ENCODE measurements around the gene ZEB1.
A peak's percentile ranks its signal among the peaks of the same experiment; 100 is the strongest.
"Not testable (repeated sequence)": the region's sequence is repeated elsewhere in the genome, so short reads cannot be mapped to it uniquely, and the experiment has no call there.

ZEB1 gene

GRCh38 chr10:31319602-31320549, 860 bp downstream of the ZEB1 start:
- peak; percentile 45 for DNase-seq

- peak; percentile 20 for DNase-seq
Observed at GRCh38 chr10:31320550-31321211, 1.7 kb downstream of the ZEB1 start.

DNA sequence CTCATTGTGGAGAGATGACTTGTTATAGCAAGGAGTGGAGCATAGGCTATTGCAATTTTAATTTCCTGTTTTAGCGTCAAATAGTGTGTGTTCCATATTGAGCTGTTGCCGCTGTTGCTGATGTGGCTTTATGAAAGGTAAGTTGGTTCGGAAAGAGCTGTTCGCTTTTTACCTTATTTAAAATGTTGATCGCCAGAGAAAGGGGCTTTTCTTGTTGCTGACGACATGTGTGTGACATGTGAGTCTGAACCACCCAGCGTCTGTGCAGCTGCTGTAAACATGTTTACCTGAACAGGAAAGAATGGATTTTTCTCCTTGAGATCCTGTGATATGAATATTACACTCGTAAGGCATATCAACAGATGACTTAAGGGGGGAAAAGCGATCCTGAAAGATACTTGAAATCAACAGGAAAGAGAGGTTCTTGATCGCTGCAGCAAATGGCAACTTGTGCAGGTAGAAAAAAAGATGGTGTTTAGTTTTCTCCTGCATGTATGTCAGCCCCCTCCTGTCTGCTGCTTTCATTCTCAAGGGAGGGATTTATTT, 2.5 kb downstream of the ZEB1 start:
- DNase-seq: peak; percentile 24

- DNase-seq: no peak
Observed at GRCh38 chr10:31322647-31323046, 3.6 kb downstream of the ZEB1 start.

DNA sequence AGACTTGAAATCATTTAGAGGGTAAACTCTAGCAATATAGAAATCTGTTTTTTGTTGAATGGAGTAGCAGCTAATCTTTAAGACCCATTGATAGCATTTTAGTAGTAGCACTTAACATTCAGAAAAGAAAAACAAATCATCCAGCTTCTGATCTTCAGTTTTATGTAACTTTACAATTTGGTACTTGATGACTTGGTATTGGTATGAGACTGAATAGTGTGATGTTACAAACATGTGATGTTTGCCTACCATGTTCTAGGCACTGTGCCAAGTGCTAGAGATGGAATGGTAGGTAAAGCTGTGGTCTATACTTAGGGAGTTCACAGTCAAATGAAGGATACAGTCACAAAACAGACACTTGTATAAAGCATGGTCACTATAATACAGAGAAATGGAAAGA, 21.3 kb downstream of the ZEB1 start:
- DNase-seq: no peak

DNA sequence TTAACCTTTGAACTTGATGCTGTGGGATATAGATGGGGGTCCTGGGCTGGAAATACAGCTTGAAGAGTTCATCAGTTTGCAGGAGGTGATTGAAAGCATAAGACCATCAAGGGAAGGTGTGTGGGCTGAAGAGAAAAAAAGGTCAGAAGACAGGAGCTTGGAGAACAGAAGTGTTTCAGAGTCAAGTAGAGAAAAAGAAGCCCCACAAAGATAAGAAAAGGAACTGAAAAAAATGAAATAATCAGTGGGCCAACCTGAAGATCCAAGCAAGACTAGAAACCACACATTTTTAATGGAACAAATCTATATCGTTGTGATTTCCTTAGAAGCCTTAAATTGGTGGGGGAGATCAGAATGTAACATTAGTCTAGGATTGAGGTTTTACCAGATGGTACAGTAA, 22.5 kb downstream of the ZEB1 start:
- DNase-seq: no peak

DNA sequence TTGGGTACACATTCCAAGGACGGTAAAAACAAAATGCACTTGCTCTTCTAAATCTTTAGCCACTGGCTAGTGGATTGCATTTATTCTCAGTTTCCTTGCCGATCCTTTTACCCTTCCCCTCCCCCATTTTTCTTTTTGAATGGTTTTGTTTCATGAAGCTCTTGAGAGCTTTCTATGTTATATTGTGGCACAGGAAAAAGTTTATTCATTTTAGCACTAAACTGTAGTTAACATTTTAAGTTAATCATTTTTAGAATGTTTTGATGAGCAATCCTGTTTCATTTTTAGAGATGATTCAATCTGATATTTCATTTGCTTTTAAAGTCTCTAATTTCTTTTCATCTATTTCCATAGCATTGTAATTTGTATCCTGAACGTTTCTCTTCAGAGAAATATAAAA, 24.0 kb downstream of the ZEB1 start:
- DNase-seq: no peak

- DNase-seq: no peak
Observed at GRCh38 chr10:31343551-31343950, 24.5 kb downstream of the ZEB1 start.

GRCh38 chr10:31345886-31346285, 26.9 kb downstream of the ZEB1 start:
- no peak for DNase-seq

DNA sequence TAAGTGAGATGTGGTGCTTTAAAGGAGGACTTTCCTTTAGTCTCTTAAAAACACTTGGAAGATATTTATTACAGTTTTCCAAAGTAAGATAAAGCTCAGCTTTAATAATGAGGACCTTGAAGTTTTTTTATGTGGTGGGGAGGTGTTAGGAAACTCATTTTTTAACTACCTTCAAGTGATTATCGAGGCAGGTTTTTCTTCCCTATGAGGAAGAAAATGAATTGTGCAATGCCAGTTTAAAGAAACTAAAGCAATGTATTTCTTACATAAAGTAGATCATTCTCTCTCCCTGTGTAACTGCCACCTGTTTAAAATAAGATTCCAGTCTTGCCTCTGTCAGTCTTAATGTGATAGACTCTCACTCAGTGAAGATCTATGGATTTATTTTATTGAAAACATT, 27.9 kb downstream of the ZEB1 start:
- no peak for DNase-seq

- no peak for DNase-seq
Observed at GRCh38 chr10:31347705-31348104, 28.7 kb downstream of the ZEB1 start.

DNA sequence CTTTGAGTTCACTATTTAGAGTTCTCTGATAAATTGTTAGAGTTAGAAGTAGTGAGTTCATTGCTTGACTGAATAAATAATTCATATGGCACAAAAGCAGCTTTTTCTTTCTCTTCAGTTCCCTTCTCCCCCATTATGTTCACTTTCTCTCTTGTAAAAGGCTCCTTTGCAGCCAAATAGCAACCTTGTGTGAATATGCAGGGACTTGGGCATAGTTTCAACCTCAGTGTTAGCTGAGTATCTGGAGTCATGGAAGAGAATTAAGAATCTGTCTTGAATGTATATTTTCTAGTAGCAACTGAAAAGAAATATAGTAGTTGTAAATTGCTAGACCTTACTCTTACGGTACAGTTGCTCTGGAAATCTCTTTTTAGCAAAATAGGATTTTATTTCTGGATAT, 31.9 kb downstream of the ZEB1 start:
- no peak for DNase-seq

GRCh38 chr10:31352436-31353226, 33.6 kb downstream of the ZEB1 start:
- DNase-seq: no peak

DNA sequence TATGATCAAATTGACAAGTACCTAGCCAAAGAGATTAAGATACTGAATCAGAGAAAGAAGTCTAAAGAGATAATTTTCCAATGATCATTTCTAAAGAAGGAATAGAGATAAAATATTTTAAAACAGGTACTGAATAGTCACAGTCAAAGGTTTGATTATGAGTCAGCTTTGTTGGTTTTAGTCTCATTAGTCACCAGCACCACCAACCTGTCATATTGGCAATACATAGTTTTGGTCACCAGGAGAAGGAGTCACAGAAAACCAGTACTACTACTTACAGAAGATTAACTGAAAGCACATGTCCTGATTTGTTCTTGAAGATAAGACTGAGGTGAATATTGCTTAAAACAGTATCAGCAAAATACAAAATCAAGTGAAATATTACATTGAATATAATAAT, 34.6 kb downstream of the ZEB1 start:
- peak; percentile 36 for DNase-seq

DNA sequence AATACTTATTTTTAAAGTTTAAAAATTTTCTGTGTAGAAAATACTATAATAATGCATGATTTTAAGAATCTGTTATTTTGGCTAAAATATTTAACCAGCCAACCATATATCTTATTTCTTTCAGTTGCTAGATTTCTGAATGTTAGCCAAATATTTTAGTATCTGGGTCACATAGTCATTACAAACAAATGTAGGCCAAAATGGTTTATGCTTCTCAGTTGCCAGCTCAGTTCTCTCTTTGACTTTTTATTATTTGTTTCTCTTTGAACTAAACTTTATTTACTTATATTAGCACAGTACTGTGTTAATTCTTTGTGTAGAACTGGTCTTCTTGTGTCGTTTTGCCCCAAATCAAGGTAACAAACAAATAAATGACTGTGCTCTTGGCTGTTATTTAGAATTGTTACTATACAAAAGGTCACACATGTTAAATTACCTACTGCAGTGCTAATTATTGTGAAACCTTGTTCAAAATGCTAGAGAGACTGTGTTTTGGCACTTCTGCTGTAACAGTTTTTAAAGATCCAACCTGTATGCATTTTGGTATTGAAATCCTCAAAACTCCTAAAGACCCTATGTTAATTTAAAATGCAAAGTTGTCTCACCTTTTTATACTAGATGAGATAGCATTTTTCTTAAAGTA, 39.8 kb downstream of the ZEB1 start:
- DNase-seq: no peak

DNA sequence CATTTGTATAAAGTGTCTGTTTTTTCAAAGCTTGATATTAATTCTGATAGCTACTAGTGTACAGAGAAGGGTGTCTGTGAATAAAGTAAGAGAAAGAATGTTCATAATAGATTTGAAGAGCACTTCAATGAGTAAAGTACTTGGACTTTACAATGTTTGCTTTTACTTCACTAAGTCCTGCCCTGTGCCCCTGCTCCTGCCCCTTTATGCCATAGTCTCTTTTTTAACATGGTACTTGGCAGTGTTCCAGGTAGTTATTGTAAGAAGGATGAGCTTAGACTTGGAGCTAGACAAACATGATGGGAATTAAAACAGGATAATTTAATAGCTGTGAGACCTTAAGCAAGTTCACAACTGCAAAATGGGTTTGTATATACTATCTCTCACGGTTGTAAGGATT, 41.0 kb downstream of the ZEB1 start:
- no peak for DNase-seq

DNA sequence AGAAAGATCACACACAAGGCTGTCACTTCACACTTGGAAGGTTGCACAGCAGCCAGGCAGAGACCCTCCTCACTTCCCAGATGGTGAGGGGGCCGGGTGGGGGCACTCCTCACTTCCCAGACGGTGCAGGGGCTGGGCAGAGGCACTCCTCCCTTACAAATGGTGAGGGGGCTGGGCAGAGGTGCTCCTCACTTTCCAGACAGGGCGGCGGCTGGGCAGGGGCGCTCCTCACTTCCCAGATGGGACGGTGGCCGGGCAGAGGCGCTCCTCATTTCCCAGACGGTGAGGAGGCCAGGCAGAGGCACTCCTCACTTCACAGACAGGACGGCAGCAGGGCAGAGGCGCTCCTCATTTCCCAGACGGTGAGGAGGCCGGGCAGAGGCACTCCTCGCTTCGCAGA, 42.5 kb downstream of the ZEB1 start:
- DNase-seq: not testable (repeated sequence)

DNA sequence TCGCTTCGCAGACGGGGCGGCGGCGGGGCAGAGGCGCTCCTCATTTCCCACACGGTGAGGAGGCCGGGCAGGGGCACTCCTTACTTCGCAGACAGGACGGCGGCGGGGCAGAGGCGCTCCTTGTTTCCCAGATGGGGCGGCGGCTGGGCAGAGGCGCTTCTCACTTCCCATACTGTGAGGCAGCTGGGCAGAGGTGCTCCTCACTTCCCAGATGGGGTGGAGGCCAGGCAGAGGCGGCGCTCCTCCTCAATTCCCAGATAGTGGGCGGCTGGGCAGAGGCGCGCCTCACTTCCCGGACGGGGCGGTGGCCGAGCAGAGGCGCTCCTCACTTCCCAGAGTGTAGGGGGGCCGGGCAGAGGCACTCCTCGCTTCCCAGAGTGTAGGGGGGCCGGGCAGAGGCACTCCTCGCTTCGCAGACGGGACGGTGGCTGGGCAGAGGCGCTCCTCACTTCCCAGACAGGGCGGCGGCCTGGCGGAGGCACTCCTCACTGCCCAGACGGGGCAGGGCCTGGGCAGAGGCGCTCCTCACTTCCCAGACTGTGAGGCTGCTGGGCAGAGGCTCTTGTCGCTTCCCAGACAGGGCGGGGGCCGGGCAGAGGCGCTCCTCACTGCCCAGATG, 43.1 kb downstream of the ZEB1 start:
- peak; percentile 15 for DNase-seq

GRCh38 chr10:31363696-31364095, 44.7 kb downstream of the ZEB1 start:
- DNase-seq: not testable (repeated sequence)

- DNase-seq: not testable (repeated sequence)
Observed at GRCh38 chr10:31364238-31364637, 45.2 kb downstream of the ZEB1 start.

GRCh38 chr10:31366703-31367102, 47.7 kb downstream of the ZEB1 start:
- no peak for DNase-seq

DNA sequence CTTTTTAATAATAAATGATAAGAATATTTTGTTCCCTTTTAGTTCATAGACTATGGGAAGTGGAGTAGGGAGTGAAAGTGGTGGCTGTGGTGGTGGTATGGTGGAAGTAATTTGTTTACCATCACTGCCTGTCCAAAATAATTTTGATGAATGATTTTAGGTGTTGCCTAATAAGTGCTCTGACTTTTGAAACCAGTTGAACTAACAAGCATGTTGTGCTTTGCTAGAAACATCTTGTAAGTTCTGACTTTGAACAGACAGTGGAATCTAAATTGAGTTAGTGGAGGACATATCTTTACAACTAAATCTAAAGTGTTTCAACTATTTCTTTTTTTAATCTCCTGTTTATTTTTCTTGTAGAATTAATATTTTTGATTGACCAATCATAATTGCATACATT, 49.7 kb downstream of the ZEB1 start:
- no peak for DNase-seq

Measured in activated CD8-positive, alpha-beta memory T cell treated with anti-CD3 and anti-CD28 coated beads, Interleukin-2, amount 50 U/mL, for 4 hours (primary cell).